Measurements from ENCODE around the gene SYNPR. TPM values are rescaled to one million over a fixed set of nuclear protein-coding genes. Genes with fewer than 3 reads are reported as not detected.

The SYNPR gene
- total RNA-seq, 1 experiment from 2014 or later: 17.6 TPM

GRCh38 chr3:63519426-63519825 is 241.3 kb downstream of the SYNPR start:
- intact Hi-C loops (cut with micrococcal nuclease; ENCODE audit: unreplicated experiment): no loop called here
- CTCF ChIA-PET: no interaction called here
- Histone ChIP-seq H3K27ac (ENCODE audit: low read depth, low read length, poor library complexity, severe bottlenecking) (no peak overlapping the region), H3K36me3 (ENCODE audit: insufficient read depth, low read length, poor library complexity, severe bottlenecking) (no peaks in the 10 kb centered on the region), H3K27me3 (replicated peaks; ENCODE audit: insufficient read depth, low read depth, low read length, poor library complexity) (no peaks in the 10 kb centered on the region), H3K4me3 (ENCODE audit: low read depth, low read length, poor library complexity, severe bottlenecking) (no peak overlapping the region), H3K4me1 (ENCODE audit: insufficient read depth, low read length, poor library complexity, severe bottlenecking) (peaks cover 9% of the 10 kb centered on the region), H3K9me3 (ENCODE audit: low read depth, low read length, poor library complexity, severe bottlenecking) (no peaks in the 10 kb centered on the region)
- TF ChIP-seq, protein P1, sequence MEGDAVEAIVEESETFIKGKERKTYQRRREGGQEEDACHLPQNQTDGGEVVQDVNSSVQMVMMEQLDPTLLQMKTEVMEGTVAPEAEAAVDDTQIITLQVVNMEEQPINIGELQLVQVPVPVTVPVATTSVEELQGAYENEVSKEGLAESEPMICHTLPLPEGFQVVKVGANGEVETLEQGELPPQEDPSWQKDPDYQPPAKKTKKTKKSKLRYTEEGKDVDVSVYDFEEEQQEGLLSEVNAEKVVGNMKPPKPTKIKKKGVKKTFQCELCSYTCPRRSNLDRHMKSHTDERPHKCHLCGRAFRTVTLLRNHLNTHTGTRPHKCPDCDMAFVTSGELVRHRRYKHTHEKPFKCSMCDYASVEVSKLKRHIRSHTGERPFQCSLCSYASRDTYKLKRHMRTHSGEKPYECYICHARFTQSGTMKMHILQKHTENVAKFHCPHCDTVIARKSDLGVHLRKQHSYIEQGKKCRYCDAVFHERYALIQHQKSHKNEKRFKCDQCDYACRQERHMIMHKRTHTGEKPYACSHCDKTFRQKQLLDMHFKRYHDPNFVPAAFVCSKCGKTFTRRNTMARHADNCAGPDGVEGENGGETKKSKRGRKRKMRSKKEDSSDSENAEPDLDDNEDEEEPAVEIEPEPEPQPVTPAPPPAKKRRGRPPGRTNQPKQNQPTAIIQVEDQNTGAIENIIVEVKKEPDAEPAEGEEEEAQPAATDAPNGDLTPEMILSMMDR (conservative IDR thresholded peaks at IDR 0.05; ENCODE audit: low read depth, low read length): no peak
- TF ChIP-seq EZH2 (IDR thresholded peaks at IDR 0.05; ENCODE audit: borderline replicate concordance, low read depth, low read length, poor library complexity, severe bottlenecking): no peak
- no TSS peak for BruUV-seq (replicated peaks)
- POLR2A ChIA-PET (ENCODE audit: low non-redundant PET): no interaction called here
- peak; percentile 14 for DNase-seq (ENCODE audit: low spot score)

DNA sequence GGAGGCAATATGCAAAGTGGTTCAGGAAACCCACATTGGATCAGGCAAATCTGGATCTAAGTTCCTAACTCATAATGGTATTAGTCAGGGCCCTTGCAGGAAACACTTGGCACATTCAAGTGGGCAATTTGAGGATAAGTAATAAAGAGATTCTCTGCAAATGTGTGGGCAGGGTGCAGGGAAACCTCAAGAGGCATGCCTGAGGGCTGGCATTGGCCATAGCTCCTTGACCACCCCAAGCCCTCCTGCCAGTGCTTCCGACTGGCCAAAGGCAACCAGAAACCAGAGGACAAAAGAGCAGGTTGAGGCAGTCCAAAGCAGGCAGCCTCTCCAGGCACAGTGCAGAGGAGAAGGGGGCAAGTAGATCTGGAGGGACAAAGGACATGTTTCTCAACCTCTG is 243.5 kb downstream of the SYNPR start:
- intact Hi-C loops (cut with micrococcal nuclease; ENCODE audit: unreplicated experiment): no loop called here
- Histone ChIP-seq H3K27me3 (replicated peaks; ENCODE audit: insufficient read depth, low read depth, low read length, poor library complexity) (no peaks in the 10 kb centered on the region), H3K36me3 (ENCODE audit: insufficient read depth, low read length, poor library complexity, severe bottlenecking) (no peaks in the 10 kb centered on the region), H3K4me3 (ENCODE audit: low read depth, low read length, poor library complexity, severe bottlenecking) (no peak overlapping the region), H3K4me1 (ENCODE audit: insufficient read depth, low read length, poor library complexity, severe bottlenecking) (no peaks in the 10 kb centered on the region), H3K9me3 (ENCODE audit: low read depth, low read length, poor library complexity, severe bottlenecking) (no peaks in the 10 kb centered on the region), H3K27ac (ENCODE audit: low read depth, low read length, poor library complexity, severe bottlenecking) (no peak overlapping the region)
- ChIA-PET POLR2A (ENCODE audit: low non-redundant PET) (no interaction called here), CTCF (no interaction called here)
- DNase-seq (ENCODE audit: low spot score): no peak
- no TSS peak for BruUV-seq (replicated peaks)
- TF ChIP-seq EZH2 (IDR thresholded peaks at IDR 0.05; ENCODE audit: borderline replicate concordance, low read depth, low read length, poor library complexity, severe bottlenecking): no peak
- TF ChIP-seq, protein P1 (conservative IDR thresholded peaks at IDR 0.05; ENCODE audit: low read depth, low read length): no peak

- H3K4me3 ChIP-seq (ENCODE audit: low read depth, low read length, poor library complexity, severe bottlenecking): no peak overlapping the region
- intact Hi-C loops (cut with micrococcal nuclease; ENCODE audit: unreplicated experiment): no loop called here
- H3K27ac ChIP-seq (ENCODE audit: low read depth, low read length, poor library complexity, severe bottlenecking): no peak overlapping the region
- H3K4me1 ChIP-seq (ENCODE audit: insufficient read depth, low read length, poor library complexity, severe bottlenecking): no peaks in the 10 kb centered on the region
- TF ChIP-seq, protein P1 (conservative IDR thresholded peaks at IDR 0.05; ENCODE audit: low read depth, low read length): no peak
- TF ChIP-seq EZH2 (IDR thresholded peaks at IDR 0.05; ENCODE audit: borderline replicate concordance, low read depth, low read length, poor library complexity, severe bottlenecking): no peak
- no peaks in the 10 kb centered on the region for H3K27me3 ChIP-seq (replicated peaks; ENCODE audit: insufficient read depth, low read depth, low read length, poor library complexity)
- ChIA-PET POLR2A (ENCODE audit: low non-redundant PET) (no interaction called here), CTCF (no interaction called here)
- no peaks in the 10 kb centered on the region for H3K9me3 ChIP-seq (ENCODE audit: low read depth, low read length, poor library complexity, severe bottlenecking)
- no TSS peak for BruUV-seq (replicated peaks)
- no peaks in the 10 kb centered on the region for H3K36me3 ChIP-seq (ENCODE audit: insufficient read depth, low read length, poor library complexity, severe bottlenecking)
- DNase-seq (ENCODE audit: low spot score): no peak
Observed at GRCh38 chr3:63523100-63523499, 245.0 kb downstream of the SYNPR start.

Data from A673 (cell line).